ENCODE results near the gene ELAVL3.
"Not testable (repeated sequence)": the region's sequence is repeated elsewhere in the genome, so short reads cannot be mapped to it uniquely, and the experiment has no call there.

The ELAVL3 gene

GRCh38 chr19:11406703-11407236, 74.1 kb downstream of the ELAVL3 start:
- DNase-seq (ENCODE audit: low read depth, low spot score), result not testable (repeated sequence)

DNA sequence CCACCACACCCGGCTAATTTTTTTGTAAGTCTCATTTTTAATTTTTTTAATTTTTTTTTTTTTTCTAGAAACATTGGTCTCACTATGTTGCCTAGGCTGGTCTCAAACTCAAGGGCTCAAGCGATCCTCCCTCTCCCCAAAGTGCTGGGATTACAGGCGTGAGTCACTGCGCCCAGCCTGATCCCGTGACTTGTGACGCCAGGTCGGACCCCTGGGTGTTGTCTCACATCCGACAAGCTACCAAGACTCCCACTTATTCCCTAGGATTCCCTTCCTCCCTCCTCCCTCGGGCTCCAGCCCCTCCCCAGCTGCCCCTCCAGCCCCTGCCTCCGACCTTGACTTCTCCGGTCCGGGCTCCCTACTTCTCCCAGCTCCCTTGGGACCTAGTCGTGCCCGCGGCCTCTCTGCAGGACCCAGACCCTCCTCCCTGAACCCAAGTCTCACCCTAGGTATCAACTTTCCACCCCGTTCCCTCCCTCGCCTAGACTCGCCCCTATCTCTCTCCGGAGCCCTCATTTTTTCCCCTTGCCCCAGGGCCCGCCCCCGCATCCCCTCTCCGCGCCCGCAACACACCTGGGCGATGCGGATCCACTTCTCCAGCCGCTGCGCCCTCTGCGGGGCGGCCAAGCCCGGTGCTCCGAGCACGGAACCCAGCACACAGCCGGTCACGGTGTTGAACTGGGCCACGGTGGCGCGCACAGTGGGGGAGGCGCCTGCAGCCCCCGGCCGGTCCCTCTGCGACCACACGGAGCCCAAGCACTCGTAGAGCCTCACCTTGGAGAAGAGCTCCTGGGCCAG, 74.8 kb downstream of the ELAVL3 start:
- no peak for DNase-seq (ENCODE audit: low read depth, low spot score)

DNA sequence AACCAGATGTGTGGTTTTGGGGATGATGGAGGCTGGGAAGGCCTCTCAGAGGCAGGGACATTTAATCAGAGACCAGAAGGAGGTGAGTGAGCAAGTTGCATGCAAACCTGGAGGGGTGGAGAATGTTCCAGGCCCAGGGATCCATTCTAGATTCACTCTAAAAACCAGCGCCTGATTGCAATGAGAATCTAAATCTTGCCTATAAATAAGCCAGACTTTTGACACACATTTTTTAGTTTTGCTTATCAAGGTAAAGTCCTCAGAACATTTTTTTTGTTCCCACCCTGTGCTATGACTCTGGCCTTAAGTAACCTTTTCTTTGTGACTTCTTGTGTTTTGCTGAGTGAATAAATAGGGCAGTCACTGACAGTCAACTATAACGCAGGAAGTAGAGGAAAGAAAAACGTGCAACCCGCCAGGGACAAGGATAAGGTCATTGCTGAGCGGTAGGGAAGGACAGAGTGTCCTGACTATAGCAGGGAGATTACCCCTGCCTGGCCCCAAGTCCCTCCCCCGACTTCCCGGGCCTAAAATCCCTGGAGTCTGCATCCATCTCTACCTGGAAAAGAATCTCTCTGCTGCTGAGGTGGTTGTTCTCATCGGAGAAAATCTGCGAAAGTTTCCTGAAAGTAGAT, 76.1 kb downstream of the ELAVL3 start:
- no peak for DNase-seq (ENCODE audit: low read depth, low spot score)

GRCh38 chr19:11401808-11402543, 78.9 kb downstream of the ELAVL3 start:
- DNase-seq (ENCODE audit: low read depth, low spot score), result no peak

Measured in iPS DF 19.7 (cell line).